Prostate gland (tissue), 2 donors: ENCODE measurements around the gene RGS3. TPM values are rescaled to one million over a fixed set of nuclear protein-coding genes. Genes with fewer than 3 reads are reported as not detected.

Experiments
- DNase-seq: peaks from one replicate; pipeline ENCODE4 v3.0.0-alpha.2; 2019; ENCODE audit warnings: low spot score
- H3K27ac ChIP-seq, 2 donors: fragments of 200-600 bp; sonication (generic); 2 replicates each; pipeline ENCODE4 v1.5.1; 2017 to 2019
- H3K27me3 ChIP-seq: fragments of 200-600 bp; sonication (generic); replicated peaks from 2 replicates; pipeline ENCODE4 v1.5.1; 2019; ENCODE audit not compliant: insufficient read depth
- H3K36me3 ChIP-seq, 2 donors: fragments of 200-600 bp; sonication (generic); 1 replicate in 1 of 2; 2 replicates in 1 of 2; pipeline versions ENCODE4 v1.5.1 to v1.8.1; 2017 to 2019
- H3K4me1 ChIP-seq: fragments of 200-600 bp; sonication (generic); replicated peaks from 2 replicates; pipeline ENCODE4 v1.5.1; 2019
- H3K4me3 ChIP-seq, 2 donors: fragments of 200-600 bp; sonication (generic); 2 replicates each; pipeline ENCODE4 v1.5.1; 2017 to 2019
- H3K9me3 ChIP-seq: fragments of 200-600 bp; sonication (generic); 2 replicates; pipeline ENCODE4 v1.5.1; 2017
- CTCF ChIP-seq, 4 experiments: fragments of 200-600 bp in 2 of 4; fragments of 450-650 bp in 2 of 4; sonication (generic) in 2 of 4; IDR thresholded peaks; 1 replicate in 3 of 4; 2 replicates in 1 of 4; pipeline ENCODE4 v1.5.1; 2016 to 2019; ENCODE audit warnings: antibody characterized with exemption in 4 of 4, mild to moderate bottlenecking in 2 of 4, moderate library complexity in 2 of 4
- POLR2A ChIP-seq: fragments of 450-650 bp; IDR thresholded peaks from one replicate; pipeline ENCODE4 v1.6.1; 2016; ENCODE audit warnings: antibody characterized with exemption, mild to moderate bottlenecking
- POLR2AphosphoS5 ChIP-seq: sonication (generic); formaldehyde crosslinking; IDR thresholded peaks from one replicate; pipeline ENCODE4 v1.6.1; 2017; ENCODE audit warnings: antibody characterized with exemption
- WGBS: methylation state at CpG from one replicate; pipeline ENCODE4 v1.1.5; 2018; 5-methylcytosine and 5-hydroxymethylcytosine counted together
- intact Hi-C: fragments of 100-400 bp; cut with DNase I; formaldehyde crosslinking; loops from one replicate; pipeline ENCODE4 v1.14.2; 2022
- total RNA-seq, 2 donors: library from RNA; depleted of rRNA; stranded (reverse); fragments of >200 nt; gene quantifications; one replicate each; pipeline ENCODE4 v1.1.0, GENCODE V29; 2016

Gene RGS3
- total RNA-seq, 2 donors from 2014 or later: 26.5 to 98.9 TPM

DNA sequence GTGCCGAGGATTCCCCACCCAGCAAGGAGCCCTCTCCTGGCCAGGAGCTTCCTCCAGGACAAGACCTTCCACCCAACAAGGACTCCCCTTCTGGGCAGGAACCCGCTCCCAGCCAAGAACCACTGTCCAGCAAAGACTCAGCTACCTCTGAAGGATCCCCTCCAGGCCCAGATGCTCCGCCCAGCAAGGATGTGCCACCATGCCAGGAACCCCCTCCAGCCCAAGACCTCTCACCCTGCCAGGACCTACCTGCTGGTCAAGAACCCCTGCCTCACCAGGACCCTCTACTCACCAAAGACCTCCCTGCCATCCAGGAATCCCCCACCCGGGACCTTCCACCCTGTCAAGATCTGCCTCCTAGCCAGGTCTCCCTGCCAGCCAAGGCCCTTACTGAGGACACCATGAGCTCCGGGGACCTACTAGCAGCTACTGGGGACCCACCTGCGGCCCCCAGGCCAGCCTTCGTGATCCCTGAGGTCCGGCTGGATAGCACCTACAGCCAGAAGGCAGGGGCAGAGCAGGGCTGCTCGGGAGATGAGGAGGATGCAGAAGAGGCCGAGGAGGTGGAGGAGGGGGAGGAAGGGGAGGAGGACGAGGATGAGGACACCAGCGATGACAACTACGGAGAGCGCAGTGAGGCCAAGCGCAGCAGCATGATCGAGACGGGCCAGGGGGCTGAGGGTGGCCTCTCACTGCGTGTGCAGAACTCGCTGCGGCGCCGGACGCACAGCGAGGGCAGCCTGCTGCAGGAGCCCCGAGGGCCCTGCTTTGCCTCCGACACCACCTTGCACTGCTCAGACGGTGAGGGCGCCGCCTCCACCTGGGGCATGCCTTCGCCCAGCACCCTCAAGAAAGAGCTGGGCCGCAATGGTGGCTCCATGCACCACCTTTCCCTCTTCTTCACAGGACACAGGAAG, 120.2 kb downstream of the RGS3 start:
- Histone ChIP-seq H3K27me3 (no peaks in the 10 kb centered on the region), H3K4me3 (no peak overlapping the region), H3K36me3 (peaks cover 0 to 6% of the 10 kb centered on the region in 2 donors), H3K27ac (no peak overlapping the region), H3K4me1 (peaks cover 41% of the 10 kb centered on the region), H3K9me3 (no peaks in the 10 kb centered on the region)
- WGBS: 96% methylated on average over 31 of the region's 31 CpGs
- intact Hi-C loops: loop anchor here (5.0 to 10.0 kb wide), 2 partner anchors 121 to 309 kb away; partner anchors contain the start of genes CDC26, PRPF4 and RGS3
- TF ChIP-seq CTCF (IDR thresholded peaks at IDR 0.05) (no peak), POLR2A (no peak), POLR2AphosphoS5 (no peak)
- DNase-seq: no peak

DNA sequence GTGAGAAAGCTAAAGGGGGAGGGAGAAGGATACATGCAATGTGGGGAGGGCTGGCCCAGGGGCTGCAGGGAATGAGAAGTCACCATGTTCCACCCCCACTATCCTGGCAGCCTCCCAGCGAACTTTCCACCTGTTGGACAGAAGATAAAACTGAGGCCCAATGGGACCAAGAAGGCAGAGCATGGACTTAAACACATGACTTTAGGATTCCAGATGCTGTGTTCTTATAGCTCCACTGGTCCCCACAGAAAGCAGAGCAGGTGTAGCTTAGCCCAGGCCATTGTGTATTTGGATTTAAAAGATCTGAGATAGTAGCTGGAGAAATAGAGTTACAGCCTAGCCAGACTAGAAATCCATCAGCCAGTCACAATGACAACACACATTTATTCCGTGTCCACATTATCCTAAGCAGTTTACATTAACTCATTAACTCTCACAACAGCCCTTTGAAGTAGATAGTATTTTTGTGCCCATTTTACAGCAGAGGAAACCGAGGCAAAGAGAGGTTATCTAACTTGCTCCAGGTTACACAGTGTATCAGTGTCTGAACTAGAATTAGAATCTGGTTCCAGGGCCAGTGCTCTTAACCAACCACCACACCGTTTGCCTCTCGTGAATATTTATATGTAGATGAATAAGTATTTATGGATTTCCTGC, 121.0 kb downstream of the RGS3 start:
- peaks cover 36% of the 10 kb centered on the region for H3K4me1 ChIP-seq
- WGBS: 93% methylated on average over 5 of the region's 5 CpGs

GRCh38 chr9:113585085-113585442, 121.5 kb downstream of the RGS3 start:
- H3K27ac ChIP-seq: peak overlapping the region in 1 of 2 donors; percentile 6
- H3K4me3 ChIP-seq: no peak overlapping the region
- WGBS: 97% methylated on average over 4 of the region's 4 CpGs
- peaks cover 34% of the 10 kb centered on the region for H3K4me1 ChIP-seq
- H3K36me3 ChIP-seq: peaks cover 0 to 6% of the 10 kb centered on the region in 2 donors
- H3K27me3 ChIP-seq: no peaks in the 10 kb centered on the region
- DNase-seq: no peak
- no peak for TF ChIP-seq POLR2AphosphoS5
- no peak for TF ChIP-seq POLR2A
- no peak for TF ChIP-seq CTCF (IDR thresholded peaks at IDR 0.05)
- no peaks in the 10 kb centered on the region for H3K9me3 ChIP-seq
- intact Hi-C loops: loop anchor here (10.0 kb wide), 1 partner anchor 310 kb away; the partner anchor contains the start of genes CDC26 and PRPF4

More for the DNA sequence above, 121.0 kb downstream of the RGS3 start:
- Histone ChIP-seq H3K36me3 (peaks cover 0 to 6% of the 10 kb centered on the region in 2 donors), H3K27ac (peak overlapping the region in 1 of 2 donors; percentile 6), H3K27me3 (no peaks in the 10 kb centered on the region), H3K9me3 (no peaks in the 10 kb centered on the region), H3K4me3 (no peak overlapping the region)
- intact Hi-C loops: loop anchor here (5.0 to 10.0 kb wide), 2 partner anchors 122 to 310 kb away; partner anchors contain the start of genes CDC26, PRPF4 and RGS3
- DNase-seq: no peak
- no peak for TF ChIP-seq CTCF (IDR thresholded peaks at IDR 0.05)
- no peak for TF ChIP-seq POLR2A
- no peak for TF ChIP-seq POLR2AphosphoS5

DNA sequence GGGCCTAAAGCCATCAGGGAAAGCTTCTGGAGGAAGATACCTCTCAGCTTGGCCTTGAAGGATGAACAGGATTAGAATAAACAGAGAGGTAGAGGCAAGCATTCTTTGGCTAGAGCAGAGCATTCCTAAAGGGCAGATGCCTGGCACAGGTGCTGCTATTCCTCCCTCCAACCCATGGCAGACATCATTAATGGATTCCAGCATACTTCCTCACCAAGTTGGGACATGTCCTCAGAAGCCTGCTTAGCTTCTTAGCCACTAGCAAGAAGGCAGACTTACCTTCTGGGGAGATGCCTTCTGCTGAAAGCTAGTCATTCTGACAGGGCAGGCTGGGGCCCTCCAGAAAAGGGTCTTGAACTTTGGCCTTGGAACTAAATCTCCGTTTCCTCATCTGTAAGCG, 122.0 kb downstream of the RGS3 start:
- Histone ChIP-seq H3K9me3 (no peaks in the 10 kb centered on the region), H3K4me1 (peaks cover 30% of the 10 kb centered on the region), H3K27me3 (no peaks in the 10 kb centered on the region), H3K27ac (peak overlapping the region in 1 of 2 donors; percentile 6), H3K36me3 (peaks cover 0 to 6% of the 10 kb centered on the region in 2 donors), H3K4me3 (no peak overlapping the region)
- TF ChIP-seq CTCF (IDR thresholded peaks at IDR 0.05) (no peak), POLR2A (no peak), POLR2AphosphoS5 (peak; percentile 24)
- intact Hi-C loops: loop anchor here (10.0 kb wide), 1 partner anchor 311 kb away; the partner anchor contains the start of genes CDC26 and PRPF4
- no peak for DNase-seq
- 92% methylated on average over 2 of the region's 2 CpGs for WGBS
